Measurements from ENCODE around the gene DUT.

DNA sequence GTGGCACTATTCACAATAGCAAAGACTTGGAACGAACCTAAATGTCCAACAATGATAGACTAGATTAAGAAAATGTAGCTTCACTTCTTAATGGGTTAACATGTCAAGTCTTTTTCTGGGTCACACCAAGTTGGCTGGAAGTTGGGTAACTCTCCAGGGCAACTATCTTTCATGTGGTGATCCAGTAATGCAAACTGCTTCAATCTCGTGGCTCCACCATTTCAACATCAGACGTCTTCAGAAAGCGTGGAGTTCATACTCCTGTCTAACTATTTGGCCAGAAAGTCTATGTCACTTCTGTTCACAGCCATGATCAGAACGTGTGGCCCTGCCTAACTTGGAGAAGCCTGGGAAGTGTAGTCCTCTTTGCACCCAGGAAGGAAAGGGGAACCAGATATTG, 32.2 kb downstream of the DUT start:
- TF ChIP-seq, protein P1, sequence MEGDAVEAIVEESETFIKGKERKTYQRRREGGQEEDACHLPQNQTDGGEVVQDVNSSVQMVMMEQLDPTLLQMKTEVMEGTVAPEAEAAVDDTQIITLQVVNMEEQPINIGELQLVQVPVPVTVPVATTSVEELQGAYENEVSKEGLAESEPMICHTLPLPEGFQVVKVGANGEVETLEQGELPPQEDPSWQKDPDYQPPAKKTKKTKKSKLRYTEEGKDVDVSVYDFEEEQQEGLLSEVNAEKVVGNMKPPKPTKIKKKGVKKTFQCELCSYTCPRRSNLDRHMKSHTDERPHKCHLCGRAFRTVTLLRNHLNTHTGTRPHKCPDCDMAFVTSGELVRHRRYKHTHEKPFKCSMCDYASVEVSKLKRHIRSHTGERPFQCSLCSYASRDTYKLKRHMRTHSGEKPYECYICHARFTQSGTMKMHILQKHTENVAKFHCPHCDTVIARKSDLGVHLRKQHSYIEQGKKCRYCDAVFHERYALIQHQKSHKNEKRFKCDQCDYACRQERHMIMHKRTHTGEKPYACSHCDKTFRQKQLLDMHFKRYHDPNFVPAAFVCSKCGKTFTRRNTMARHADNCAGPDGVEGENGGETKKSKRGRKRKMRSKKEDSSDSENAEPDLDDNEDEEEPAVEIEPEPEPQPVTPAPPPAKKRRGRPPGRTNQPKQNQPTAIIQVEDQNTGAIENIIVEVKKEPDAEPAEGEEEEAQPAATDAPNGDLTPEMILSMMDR (IDR thresholded peaks at IDR 0.05; ENCODE audit: low read depth, low read length, poor library complexity, severe bottlenecking), result no peak
- TF ChIP-seq EZH2phosphoT487 (IDR thresholded peaks at IDR 0.05; ENCODE audit: borderline replicate concordance, low read length), result no peak

Data from DOHH2 (cell line).